SK-N-MC (cell line): ENCODE results near the gene SPINDOC.

ENCODE experiments used
- DNase-seq: peaks from one replicate; pipeline ENCODE4 v3.0.0-alpha.2; 2011; ENCODE audit warnings: low read depth, low spot score
- H3K27ac ChIP-seq: fragments of 200-600 bp; sonication (generic); 2 replicates; pipeline ENCODE4 v1.5.1; 2016; ENCODE audit warnings: mixed run types
- H3K36me3 ChIP-seq: fragments of 200-600 bp; sonication (generic); 2 replicates; pipeline ENCODE4 v1.6.1; 2017; ENCODE audit warnings: antibody characterized with exemption, low read length, mixed read lengths; ENCODE audit not compliant: insufficient read depth
- H3K4me3 ChIP-seq: fragments of 200-600 bp; sonication (generic); 2 replicates; pipeline ENCODE4 v1.5.1; 2016
- H3K9ac ChIP-seq: fragments of 200-600 bp; sonication (generic); 2 replicates; pipeline ENCODE4 v1.8.0; 2017; ENCODE audit warnings: mixed run types, mixed read lengths; ENCODE audit not compliant: insufficient read length
- H3K9me3 ChIP-seq: fragments of 200-600 bp; sonication (generic); 2 replicates; pipeline ENCODE4 v1.6.1; 2017; ENCODE audit warnings: low read depth, mild to moderate bottlenecking, antibody characterized with exemption, low read length, moderate library complexity, mixed read lengths
- EZH2 ChIP-seq: fragments of 200-600 bp; sonication (generic); IDR thresholded peaks from one replicate; pipeline ENCODE4 v1.6.1; 2017; ENCODE audit warnings: antibody characterized with exemption
- FOXP2 ChIP-seq: optimal IDR thresholded peaks from 2 replicates; pipeline ENCODE3; 2011; ENCODE audit warnings: mild to moderate bottlenecking, moderate library complexity; ENCODE audit not compliant: insufficient read depth; ENCODE audit errors: extremely low read length, control extremely low read depth
- POLR2AphosphoS5 ChIP-seq: IDR thresholded peaks from 2 replicates; pipeline ENCODE4 v1.6.1; 2012; ENCODE audit warnings: mild to moderate bottlenecking, low read depth, low read length, borderline replicate concordance

Gene SPINDOC

DNA sequence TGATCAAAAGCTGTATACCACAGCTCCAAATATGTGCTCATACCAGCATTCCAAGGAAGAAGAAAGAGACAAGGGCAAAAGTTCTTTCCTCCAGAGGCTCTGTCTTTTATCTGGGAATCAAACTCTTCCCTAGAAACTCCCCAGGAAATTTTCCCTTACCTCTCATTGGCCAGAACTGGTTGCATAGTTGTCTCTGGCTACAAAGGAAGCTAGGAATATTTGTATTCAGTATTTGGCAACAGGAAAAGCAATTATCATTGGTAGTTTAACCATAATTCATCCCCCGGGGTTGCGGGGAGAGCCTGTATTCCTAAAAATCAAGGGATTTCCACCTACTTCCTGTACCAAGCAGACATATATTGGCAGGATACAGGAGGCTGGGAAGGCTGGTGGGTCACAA lies 34.2 kb upstream of the SPINDOC start:
- peak; percentile 73 for DNase-seq
- TF ChIP-seq EZH2 (no peak), POLR2AphosphoS5 (no peak), FOXP2 (no peak)
- Histone ChIP-seq H3K36me3 (no peaks in the 10 kb centered on the region), H3K4me3 (0 out of 2 replicates have a peak overlapping the region, but pooled peaks have one; percentile 8), H3K27ac (no peak overlapping the region), H3K9me3 (no peaks in the 10 kb centered on the region), H3K9ac (no peak overlapping the region)

DNA sequence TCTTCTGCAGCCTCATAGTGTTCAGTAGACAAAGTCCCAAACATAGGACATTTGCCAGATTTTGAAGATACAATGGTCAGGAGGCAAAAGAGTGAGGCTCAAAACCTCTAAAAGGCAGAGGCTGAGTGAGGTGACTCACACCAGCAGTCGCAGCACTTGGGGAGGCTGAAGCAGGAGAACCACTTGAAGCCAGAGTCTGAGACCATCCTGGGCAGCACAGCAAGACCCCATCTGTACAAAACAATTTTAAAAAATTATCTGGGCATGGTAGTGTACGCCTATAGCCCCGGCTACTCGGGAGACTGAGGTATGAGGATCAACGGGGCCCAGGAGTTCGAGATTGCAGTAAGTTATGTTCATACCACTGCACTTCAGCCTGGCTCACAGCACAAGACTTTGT lies 30.5 kb upstream of the SPINDOC start:
- DNase-seq, result no peak
- no peak overlapping the region for H3K9ac ChIP-seq
- H3K36me3 ChIP-seq, result no peaks in the 10 kb centered on the region
- TF ChIP-seq POLR2AphosphoS5, result no peak
- TF ChIP-seq EZH2, result no peak
- TF ChIP-seq FOXP2, result no peak
- H3K9me3 ChIP-seq, result no peaks in the 10 kb centered on the region
- no peak overlapping the region for H3K4me3 ChIP-seq
- no peak overlapping the region for H3K27ac ChIP-seq

DNA sequence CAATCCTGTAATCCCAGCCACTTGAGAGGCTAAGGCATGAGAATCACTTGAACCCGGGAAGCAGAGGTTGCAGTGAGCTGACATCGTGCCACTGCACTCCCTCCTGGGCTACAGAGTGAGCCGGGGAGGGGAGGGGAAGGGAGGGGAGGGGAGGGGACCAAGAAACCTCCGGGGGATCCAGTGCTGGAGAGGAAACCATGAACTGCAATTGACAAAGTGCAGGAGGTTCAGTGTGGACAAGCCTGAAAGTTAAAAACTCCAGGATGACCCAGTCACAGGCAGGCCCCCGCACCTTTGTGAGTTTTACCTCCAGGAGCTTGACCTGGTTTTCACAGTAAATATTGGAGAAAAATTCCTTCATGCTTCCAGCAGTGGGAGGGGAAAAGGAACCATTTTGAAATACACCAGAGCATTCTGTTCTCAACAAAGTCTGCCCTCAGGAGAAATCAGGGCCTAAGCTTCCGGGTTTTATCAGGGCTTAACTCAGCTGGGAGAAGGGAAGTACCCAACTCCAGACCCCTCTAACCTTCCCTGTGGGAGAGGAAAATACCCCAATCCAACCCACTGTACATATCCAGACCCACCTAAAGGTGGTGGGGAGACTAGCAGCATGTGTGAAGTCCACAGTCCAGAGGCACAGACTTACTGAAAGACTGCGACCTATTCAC lies 29.2 kb upstream of the SPINDOC start:
- TF ChIP-seq EZH2, result no peak
- no peak for TF ChIP-seq FOXP2
- TF ChIP-seq POLR2AphosphoS5, result no peak
- Histone ChIP-seq H3K27ac (peak overlapping the region; percentile 3; the same call in 1 of the 2 replicates), H3K4me3 (no peak overlapping the region), H3K9ac (no peak overlapping the region), H3K36me3 (no peaks in the 10 kb centered on the region), H3K9me3 (no peaks in the 10 kb centered on the region)
- DNase-seq, result no peak

DNA sequence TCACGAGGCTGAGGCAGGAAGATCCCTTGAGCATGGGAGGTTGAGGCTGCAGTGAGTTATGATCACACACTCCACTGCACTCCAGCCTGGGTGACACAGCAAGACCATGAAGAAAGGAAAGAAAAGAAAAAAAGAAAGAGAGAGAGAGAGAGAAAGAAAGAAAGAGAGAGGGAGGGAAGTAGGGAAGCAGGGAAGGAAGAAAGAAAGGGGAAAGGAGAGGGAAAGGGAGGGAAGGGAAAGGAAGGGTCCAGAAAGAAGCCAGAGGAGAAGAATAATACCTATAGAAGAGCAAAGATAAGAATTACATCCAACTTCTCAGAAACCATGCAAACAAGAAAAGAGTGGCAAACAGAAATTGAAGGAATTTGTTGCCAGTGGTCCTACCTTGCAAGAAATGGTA lies 27.4 kb upstream of the SPINDOC start:
- Histone ChIP-seq H3K9ac (no peak overlapping the region), H3K36me3 (no peaks in the 10 kb centered on the region), H3K9me3 (no peaks in the 10 kb centered on the region), H3K4me3 (no peak overlapping the region), H3K27ac (no peak overlapping the region)
- no peak for DNase-seq
- TF ChIP-seq EZH2 (no peak), POLR2AphosphoS5 (no peak), FOXP2 (no peak)

DNA sequence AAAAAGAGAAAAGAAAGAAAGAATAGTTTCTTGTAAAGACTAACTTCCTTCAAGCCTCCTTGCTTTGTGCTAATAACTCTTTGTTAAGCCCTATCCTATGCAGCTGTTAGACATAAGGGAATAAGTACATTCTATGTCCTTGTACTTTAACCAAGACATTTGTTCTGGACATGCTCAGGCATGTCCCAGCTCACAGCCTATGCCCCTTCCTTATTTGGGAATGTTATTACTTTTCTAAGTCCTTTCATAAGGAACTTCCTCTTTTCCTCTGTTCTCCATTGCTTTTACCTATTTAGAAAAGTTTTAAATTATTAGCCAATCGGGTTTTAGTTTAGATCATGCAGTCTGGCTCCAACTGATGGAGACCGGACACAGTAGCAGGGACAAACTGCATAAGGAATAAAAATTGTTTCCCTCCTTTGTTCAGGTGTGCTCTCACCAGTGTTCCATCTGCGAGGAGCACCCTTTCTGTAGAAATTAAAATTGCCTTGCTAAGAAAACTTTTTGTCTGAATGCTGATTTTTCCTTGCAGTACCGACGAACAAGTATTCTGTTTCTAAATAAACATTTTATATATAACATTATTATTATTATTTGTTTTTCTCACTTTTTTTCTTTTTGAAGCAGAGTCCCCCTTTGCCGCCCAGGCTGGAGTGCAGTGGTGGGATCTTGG lies 21.6 kb upstream of the SPINDOC start:
- no peak overlapping the region for H3K27ac ChIP-seq
- no peak for TF ChIP-seq FOXP2
- H3K4me3 ChIP-seq, result no peak overlapping the region
- no peaks in the 10 kb centered on the region for H3K36me3 ChIP-seq
- DNase-seq, result no peak
- no peaks in the 10 kb centered on the region for H3K9me3 ChIP-seq
- H3K9ac ChIP-seq, result no peak overlapping the region

DNA sequence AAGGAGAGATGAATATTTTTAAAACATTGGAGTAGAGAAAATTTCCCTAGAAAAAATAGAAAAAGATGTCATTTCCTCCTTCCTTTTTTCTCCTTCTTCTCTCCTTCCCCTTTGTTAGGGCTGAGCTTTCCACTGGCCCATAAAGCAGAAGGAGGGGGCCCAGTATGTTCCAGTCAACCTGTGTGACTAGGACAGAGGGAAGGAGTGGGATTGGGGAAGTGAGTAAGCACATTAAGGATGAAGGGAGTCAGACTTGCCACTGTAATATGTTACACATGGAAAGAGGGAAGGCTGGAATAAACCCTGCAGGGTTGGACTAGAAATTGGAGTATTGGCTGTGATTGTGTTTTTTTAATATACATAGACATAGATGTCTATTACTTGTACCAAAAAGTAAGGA lies 20.1 kb upstream of the SPINDOC start:
- TF ChIP-seq FOXP2, result no peak
- TF ChIP-seq EZH2, result no peak
- TF ChIP-seq POLR2AphosphoS5, result no peak
- no peak overlapping the region for H3K27ac ChIP-seq
- H3K36me3 ChIP-seq, result no peaks in the 10 kb centered on the region
- DNase-seq, result no peak
- H3K4me3 ChIP-seq, result no peak overlapping the region
- no peaks in the 10 kb centered on the region for H3K9me3 ChIP-seq
- H3K9ac ChIP-seq, result no peak overlapping the region

DNA sequence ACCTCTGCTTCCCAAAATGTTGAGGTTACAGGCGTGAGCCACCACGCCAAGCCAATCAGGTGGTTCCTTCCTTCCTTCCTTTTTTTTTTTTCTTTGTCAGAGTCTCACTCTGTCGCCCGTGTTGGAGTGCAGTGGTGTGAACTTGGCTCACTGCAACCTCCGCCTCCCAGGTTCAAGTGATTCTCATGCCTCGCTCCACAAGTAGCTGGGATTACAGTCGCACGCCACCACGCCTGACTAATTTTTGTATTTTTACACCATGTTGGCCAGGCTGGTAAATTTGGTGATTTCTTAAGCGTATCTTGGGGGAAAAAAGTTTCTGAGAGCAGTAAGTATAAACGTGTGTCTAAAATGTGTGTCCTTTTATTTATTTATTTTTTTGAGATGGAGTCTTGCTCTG lies 18.2 kb upstream of the SPINDOC start:
- DNase-seq, result no peak
- H3K36me3 ChIP-seq, result no peaks in the 10 kb centered on the region
- H3K4me3 ChIP-seq, result no peak overlapping the region
- TF ChIP-seq FOXP2 (no peak), POLR2AphosphoS5 (no peak), EZH2 (no peak)
- H3K9me3 ChIP-seq, result no peaks in the 10 kb centered on the region
- no peak overlapping the region for H3K9ac ChIP-seq
- no peak overlapping the region for H3K27ac ChIP-seq

DNA sequence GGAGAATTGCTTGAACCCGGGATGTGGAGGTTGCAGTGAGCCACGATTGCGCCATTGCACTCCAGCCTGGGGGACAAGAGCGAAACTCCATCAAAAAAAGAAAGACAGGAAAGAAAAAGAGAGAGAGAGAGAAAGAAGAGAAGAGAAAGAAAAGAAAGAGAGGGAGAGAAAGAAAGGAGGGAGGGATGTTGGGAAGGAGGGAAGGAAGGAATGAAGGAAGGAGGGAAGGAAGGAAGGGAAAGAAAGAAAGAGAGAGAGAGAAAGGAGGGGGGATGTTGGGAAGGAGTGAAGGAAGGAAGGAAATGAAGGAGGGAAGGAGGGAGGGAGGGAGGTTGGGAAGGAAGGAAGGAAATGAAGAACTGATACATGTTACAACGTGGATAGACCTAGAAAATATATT lies 12.3 kb upstream of the SPINDOC start:
- H3K9me3 ChIP-seq, result no peaks in the 10 kb centered on the region
- no peak overlapping the region for H3K27ac ChIP-seq
- DNase-seq, result no peak
- TF ChIP-seq EZH2 (no peak), FOXP2 (no peak), POLR2AphosphoS5 (no peak)
- H3K9ac ChIP-seq, result no peak overlapping the region
- no peak overlapping the region for H3K4me3 ChIP-seq
- H3K36me3 ChIP-seq, result no peaks in the 10 kb centered on the region
